Activated CD4-positive, alpha-beta T cell treated with anti-CD3 and anti-CD28 coated beads, Interleukin-10, Interleukin-2, amounts not matched to agents 100 ng/mL and 50 ng/mL, durations not matched to agents 16 hours and 8 hours (primary cell): Measurements from ENCODE around the gene RNF214.
"Not testable (repeated sequence)": the region's sequence is repeated elsewhere in the genome, so short reads cannot be mapped to it uniquely, and the experiment has no call there.

Source experiments
- DNase-seq: peaks from one replicate; pipeline ENCODE4 v3.0.0-alpha.2; 2020

The RNF214 gene

GRCh38 chr11:117198613-117199012 is 33.9 kb upstream of the RNF214 start:
- DNase-seq = no peak

GRCh38 chr11:117199053-117199915 is 33.2 kb upstream of the RNF214 start, which contains the start of gene TAGLN:
TSS of gene TAGLN (plus strand) at chr11:117199370. CDS start at chr11:117203014, 3,644 bp downstream.
- DNase-seq = no peak

- no peak for DNase-seq
These were observed 32.3 kb upstream of the RNF214 start for GRCh38 chr11:117199916-117200812.

GRCh38 chr11:117200813-117201657 is 31.4 kb upstream of the RNF214 start:
- DNase-seq = no peak

GRCh38 chr11:117201658-117202305 is 30.7 kb upstream of the RNF214 start:
- DNase-seq = no peak

GRCh38 chr11:117202386-117203068 is 29.9 kb upstream of the RNF214 start:
- no peak for DNase-seq

- DNase-seq = no peak
These were observed 29.4 kb upstream of the RNF214 start for GRCh38 chr11:117203069-117203407.

- no peak for DNase-seq
These were observed 28.0 kb upstream of the RNF214 start for GRCh38 chr11:117204283-117205080.

- DNase-seq = no peak
These were observed 27.2 kb upstream of the RNF214 start for GRCh38 chr11:117205211-117205818.

GRCh38 chr11:117206111-117206510 is 26.4 kb upstream of the RNF214 start:
- DNase-seq = not testable (repeated sequence)

GRCh38 chr11:117206859-117207258 is 25.6 kb upstream of the RNF214 start:
- not testable (repeated sequence) for DNase-seq

- DNase-seq = not testable (repeated sequence)
These were observed 25.0 kb upstream of the RNF214 start for GRCh38 chr11:117207481-117207880.

GRCh38 chr11:117208710-117209109 is 23.8 kb upstream of the RNF214 start:
- not testable (repeated sequence) for DNase-seq

GRCh38 chr11:117209351-117210125 is 22.9 kb upstream of the RNF214 start:
- DNase-seq = not testable (repeated sequence)

- DNase-seq = no peak
These were observed 21.9 kb upstream of the RNF214 start for GRCh38 chr11:117210620-117211019.

GRCh38 chr11:117212697-117213355 is 19.6 kb upstream of the RNF214 start:
- DNase-seq = no peak

GRCh38 chr11:117214404-117215110 is 17.9 kb upstream of the RNF214 start:
- no peak for DNase-seq
